ENCODE measurements around the gene LNX1.

DNA sequence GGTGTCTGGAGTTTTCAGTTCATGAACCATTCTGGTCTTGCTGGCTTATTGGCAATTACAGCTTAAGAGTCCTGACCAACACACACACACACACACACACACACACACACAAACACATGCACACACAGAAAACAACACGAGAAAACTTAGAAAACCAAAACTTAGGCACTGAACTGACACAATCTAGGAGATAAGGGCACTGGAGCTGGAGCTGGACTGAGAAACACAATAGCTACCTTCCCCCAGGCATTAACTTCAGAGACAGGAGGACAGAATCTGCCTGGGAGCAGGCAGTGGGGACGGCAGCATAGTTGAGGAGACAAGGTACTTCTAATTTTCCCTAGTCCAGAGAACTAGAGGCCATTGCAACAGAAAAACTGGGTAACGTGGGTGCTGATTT lies 62.3 kb downstream of the LNX1 start:
- TF ChIP-seq, protein P1, sequence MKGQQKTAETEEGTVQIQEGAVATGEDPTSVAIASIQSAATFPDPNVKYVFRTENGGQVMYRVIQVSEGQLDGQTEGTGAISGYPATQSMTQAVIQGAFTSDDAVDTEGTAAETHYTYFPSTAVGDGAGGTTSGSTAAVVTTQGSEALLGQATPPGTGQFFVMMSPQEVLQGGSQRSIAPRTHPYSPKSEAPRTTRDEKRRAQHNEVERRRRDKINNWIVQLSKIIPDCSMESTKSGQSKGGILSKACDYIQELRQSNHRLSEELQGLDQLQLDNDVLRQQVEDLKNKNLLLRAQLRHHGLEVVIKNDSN (IDR thresholded peaks at IDR 0.05) = no peak
- TF ChIP-seq EP300 (IDR thresholded peaks at IDR 0.05; ENCODE audit: borderline replicate concordance) (no peak), FOXM1 (IDR thresholded peaks at IDR 0.05; ENCODE audit: borderline replicate concordance, low read depth) (no peak), CEBPB (IDR thresholded peaks at IDR 0.05) (no peak)

Measured in Ishikawa (cell line).